IMR-90 (cell line): ENCODE data around the gene TBATA.

Source experiments
- CEBPB ChIP-seq: IDR thresholded peaks from 2 replicates; pipeline ENCODE4 v1.6.1; 2012; ENCODE audit warnings: low read depth, low read length, improper control_type of control experiment
- CHD1 ChIP-seq: IDR thresholded peaks from 2 replicates; pipeline ENCODE4 v1.6.1; 2012; ENCODE audit warnings: low read depth, low read length, improper control_type of control experiment
- CTCF ChIP-seq: conservative IDR thresholded peaks from 2 replicates; pipeline ENCODE4 v1.5.1; 2012; ENCODE audit warnings: mild to moderate bottlenecking, low read depth, low read length, improper control_type of control experiment
- ELK1 ChIP-seq: fragments of 150-350 bp; IDR thresholded peaks from 2 replicates; pipeline ENCODE4 v1.6.1; 2016; ENCODE audit warnings: low read depth, mild to moderate bottlenecking, low read length, moderate library complexity, borderline replicate concordance
- NFE2L2 ChIP-seq: fragments of 150-350 bp; IDR thresholded peaks from 2 replicates; pipeline ENCODE4 v1.6.1; 2016; ENCODE audit warnings: low read depth, mild to moderate bottlenecking, low read length
- POLR2A ChIP-seq: IDR thresholded peaks from 2 replicates; pipeline ENCODE4 v1.6.1; 2012; ENCODE audit warnings: mild to moderate bottlenecking, low read depth, low read length
- RCOR1 ChIP-seq: IDR thresholded peaks from 2 replicates; pipeline ENCODE4 v1.6.1; 2012; ENCODE audit warnings: mild to moderate bottlenecking, low read length, improper control_type of control experiment; ENCODE audit not compliant: insufficient replicate concordance
- RFX5 ChIP-seq: IDR thresholded peaks from 2 replicates; pipeline ENCODE4 v1.8.0; 2012; ENCODE audit warnings: low read depth, mild to moderate bottlenecking, low read length, moderate library complexity
- SMC3 ChIP-seq: fragments of 150-350 bp; IDR thresholded peaks from 2 replicates; pipeline ENCODE4 v1.6.1; 2016; ENCODE audit warnings: low read depth, mild to moderate bottlenecking, antibody characterized with exemption, low read length, moderate library complexity

- no peak for TF ChIP-seq POLR2A
- no peak for TF ChIP-seq CTCF
- no peak for TF ChIP-seq NFE2L2
- no peak for TF ChIP-seq RFX5
- no peak for TF ChIP-seq SMC3
- TF ChIP-seq CEBPB, result no peak
- TF ChIP-seq CHD1, result no peak
- TF ChIP-seq RCOR1, result no peak
- TF ChIP-seq ELK1, result no peak
Observed at GRCh38 chr10:70806841-70807240, 21.7 kb upstream of the TBATA start.
